Measurements from ENCODE around the gene SERPINA3. TPM values are rescaled to one million over a fixed set of nuclear protein-coding genes. Genes with fewer than 3 reads are reported as not detected.
"Not testable (repeated sequence)": the region's sequence is repeated elsewhere in the genome, so short reads cannot be mapped to it uniquely, and the experiment has no call there.

The SERPINA3 gene
- total RNA-seq, 1 experiment from 2014 or later = not detected

DNA sequence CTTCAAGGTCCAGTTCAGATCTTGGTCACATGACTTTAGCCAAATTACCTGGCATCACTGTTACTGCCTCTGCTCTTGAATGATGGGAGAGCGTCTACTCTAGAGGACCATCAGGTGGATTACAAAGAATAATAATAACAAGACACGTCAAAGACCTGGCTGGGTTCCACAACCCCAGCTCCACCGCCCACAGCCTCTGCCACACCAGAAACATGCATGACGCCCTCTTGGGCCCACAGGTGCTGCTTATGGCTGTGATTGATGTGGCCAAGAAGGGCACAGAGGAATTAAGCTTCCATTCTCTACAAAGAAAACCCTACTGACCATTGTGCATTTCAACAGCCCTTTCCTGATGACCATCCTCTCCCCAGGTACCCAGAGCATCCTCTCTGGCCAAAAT, 18.2 kb downstream of the SERPINA3 start:
- Histone ChIP-seq H3K27me3 (no peaks in the 10 kb centered on the region), H3K27ac (no peak overlapping the region)

DNA sequence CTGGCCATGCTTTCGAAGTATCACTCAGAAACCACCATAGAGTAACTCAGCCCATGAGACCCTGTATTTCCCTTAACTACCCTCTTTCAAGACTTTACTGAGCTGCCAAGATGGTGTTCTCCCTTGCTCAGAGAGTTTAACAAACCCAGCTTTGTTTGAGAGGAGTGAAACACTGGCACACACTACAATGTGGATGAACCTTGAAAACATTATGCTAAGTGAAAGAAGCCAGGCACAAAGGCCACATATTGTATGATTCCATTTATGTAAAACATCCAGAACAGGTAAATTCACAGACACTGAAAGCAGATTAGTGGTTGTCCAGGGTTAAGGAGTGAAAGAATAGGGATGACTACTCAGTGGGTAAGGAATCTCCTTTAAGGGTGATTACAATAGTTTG, 18.9 kb downstream of the SERPINA3 start:
- Histone ChIP-seq H3K4me1 (no peaks in the 10 kb centered on the region), H3K27ac (no peak overlapping the region), H3K9me3 (replicated peaks) (no peaks in the 10 kb centered on the region), H3K4me3 (no peak overlapping the region), H3K27me3 (no peaks in the 10 kb centered on the region), H3K36me3 (no peaks in the 10 kb centered on the region)
- DNase-seq = no peak

More for the DNA sequence above, 18.2 kb downstream of the SERPINA3 start:
- Histone ChIP-seq H3K36me3 (no peaks in the 10 kb centered on the region), H3K4me3 (no peak overlapping the region), H3K4me1 (no peaks in the 10 kb centered on the region), H3K9me3 (replicated peaks) (no peaks in the 10 kb centered on the region)
- no peak for DNase-seq

DNA sequence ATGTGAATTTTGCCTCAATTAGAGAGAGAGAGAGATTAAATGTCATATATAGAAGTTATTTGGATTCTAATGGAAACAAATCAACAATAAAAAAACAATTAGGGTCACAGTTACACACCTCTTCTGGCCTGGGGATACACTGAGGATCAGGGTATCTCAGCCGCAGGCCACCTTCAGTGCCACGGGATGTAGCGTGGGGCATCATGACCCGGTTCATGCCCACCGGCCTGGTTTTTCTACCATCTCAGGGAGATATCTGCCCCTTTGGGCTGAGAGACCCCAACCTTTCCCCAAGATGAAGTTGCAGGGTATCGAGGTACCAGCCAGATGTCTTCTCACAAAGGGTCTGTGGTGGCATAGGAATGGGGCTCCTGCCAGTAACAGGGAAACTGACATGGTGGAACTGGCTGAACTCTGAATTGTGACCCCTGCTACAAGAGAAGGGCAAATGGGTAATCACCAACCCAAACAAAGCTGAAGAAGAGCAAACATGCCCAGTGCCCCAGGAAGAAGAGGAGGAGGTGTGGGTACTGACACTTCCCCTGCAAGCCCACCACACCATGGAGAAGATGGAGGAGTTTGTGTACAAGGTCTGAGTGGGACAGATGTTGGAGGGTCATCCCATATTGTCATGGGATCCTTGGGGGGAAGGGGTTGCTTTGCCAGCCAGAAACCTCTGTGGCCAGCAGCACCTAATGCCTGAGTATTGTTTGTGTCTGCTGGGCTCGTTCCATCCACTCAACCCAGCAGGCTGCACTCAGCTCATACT, 19.5 kb downstream of the SERPINA3 start:
- Histone ChIP-seq H3K4me1 (no peaks in the 10 kb centered on the region), H3K27ac (no peak overlapping the region), H3K9me3 (replicated peaks) (no peaks in the 10 kb centered on the region), H3K27me3 (no peaks in the 10 kb centered on the region), H3K4me3 (no peak overlapping the region), H3K36me3 (no peaks in the 10 kb centered on the region)
- DNase-seq = no peak

DNA sequence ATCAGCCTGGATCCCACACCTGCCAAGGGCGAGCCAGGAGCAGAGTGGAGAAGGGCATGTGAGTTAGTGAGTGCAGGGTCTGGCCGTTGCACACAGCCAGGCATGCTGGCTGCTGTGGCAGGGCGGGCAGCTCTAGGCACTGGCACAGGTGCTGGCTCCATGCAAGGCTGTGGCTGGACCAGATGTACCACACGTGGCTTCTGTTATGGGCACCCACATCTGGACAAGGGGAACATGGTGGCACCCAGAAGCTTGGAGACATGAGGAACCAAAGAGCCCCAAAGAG, 20.1 kb downstream of the SERPINA3 start:
- Histone ChIP-seq H3K9me3 (replicated peaks) (no peaks in the 10 kb centered on the region), H3K27ac (no peak overlapping the region), H3K4me1 (no peaks in the 10 kb centered on the region), H3K36me3 (no peaks in the 10 kb centered on the region), H3K4me3 (no peak overlapping the region), H3K27me3 (no peaks in the 10 kb centered on the region)
- no peak for DNase-seq

DNA sequence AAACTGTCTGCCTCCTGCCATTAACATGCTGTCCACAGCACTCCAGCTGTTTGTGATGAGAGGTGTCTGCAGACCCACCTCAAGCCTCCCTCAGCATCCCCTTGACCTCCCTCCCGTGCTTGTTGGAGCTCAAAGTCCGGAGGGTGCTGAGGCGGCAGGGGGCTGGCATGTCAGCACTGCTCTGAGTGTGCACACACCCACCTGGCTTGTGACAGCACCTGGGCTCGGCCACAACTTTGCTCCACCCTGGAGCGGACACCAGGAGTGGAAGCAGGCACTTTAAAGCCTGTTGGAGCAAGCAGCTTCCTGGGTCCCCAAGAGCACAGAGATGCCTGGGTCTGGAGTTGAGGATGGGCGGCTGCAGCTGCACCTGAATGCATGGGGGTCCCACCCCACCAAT, 20.9 kb downstream of the SERPINA3 start:
- no peaks in the 10 kb centered on the region for H3K4me1 ChIP-seq
- H3K27me3 ChIP-seq = no peaks in the 10 kb centered on the region
- no peaks in the 10 kb centered on the region for H3K9me3 ChIP-seq (replicated peaks)
- DNase-seq = no peak
- no peak overlapping the region for H3K4me3 ChIP-seq
- H3K27ac ChIP-seq = no peak overlapping the region
- no peaks in the 10 kb centered on the region for H3K36me3 ChIP-seq

DNA sequence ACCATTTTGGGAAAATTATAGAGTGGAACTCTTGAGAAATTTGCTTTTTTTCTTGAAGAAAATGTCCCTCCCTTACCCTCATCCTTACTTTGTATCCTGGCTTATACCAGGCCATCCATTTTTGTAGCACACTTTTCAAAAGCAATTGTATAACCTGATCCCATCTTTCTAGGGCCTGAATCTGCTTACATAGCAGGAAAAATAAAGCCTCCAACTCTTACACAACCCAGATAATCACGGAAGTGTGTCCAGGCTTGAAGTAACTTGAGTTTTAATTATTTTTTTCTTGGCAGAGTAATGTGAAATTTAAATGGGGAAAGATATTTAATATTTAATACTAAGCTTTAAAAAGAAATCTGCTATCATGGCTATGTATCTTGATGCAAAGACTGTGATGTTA, 23.0 kb downstream of the SERPINA3 start:
- no peaks in the 10 kb centered on the region for H3K36me3 ChIP-seq
- no peak for DNase-seq
- H3K4me1 ChIP-seq = no peaks in the 10 kb centered on the region
- H3K27me3 ChIP-seq = no peaks in the 10 kb centered on the region
- no peak overlapping the region for H3K27ac ChIP-seq
- no peak overlapping the region for H3K4me3 ChIP-seq
- H3K9me3 ChIP-seq (replicated peaks) = no peaks in the 10 kb centered on the region

DNA sequence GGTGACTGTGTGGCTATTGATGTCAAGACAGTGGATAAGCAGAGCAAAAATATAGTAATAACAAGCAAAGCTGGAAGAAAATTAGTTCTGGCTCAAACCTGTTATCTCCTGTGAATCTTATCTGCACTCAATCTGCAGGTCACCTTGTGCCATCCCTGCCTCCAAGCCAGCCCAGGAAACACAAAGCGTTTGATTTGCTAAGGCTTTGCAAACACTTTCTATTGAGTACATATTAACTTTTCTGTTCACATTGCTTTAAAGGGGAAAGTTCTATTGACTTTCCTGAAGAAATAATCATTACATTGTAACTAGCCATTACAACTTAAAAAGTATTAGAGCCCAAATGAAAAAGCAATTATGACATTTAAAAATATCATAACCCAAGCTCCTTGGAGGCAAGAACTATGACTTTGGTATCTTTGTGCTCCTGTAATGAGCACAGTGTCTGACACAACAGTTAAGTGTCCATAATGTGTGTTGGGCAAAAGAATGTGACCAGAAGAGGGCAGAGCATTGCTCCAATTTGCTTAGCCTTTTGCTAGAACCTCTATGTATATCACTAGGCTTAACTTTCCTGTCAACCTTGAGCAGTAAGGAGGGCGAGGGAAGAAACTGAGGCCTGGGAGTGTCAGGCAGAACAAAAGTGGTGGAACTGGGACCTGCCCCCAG, 24.7 kb downstream of the SERPINA3 start:
- Histone ChIP-seq H3K27me3 (no peaks in the 10 kb centered on the region), H3K27ac (no peak overlapping the region), H3K36me3 (no peaks in the 10 kb centered on the region), H3K4me1 (no peaks in the 10 kb centered on the region), H3K9me3 (replicated peaks) (no peaks in the 10 kb centered on the region), H3K4me3 (no peak overlapping the region)
- DNase-seq = no peak

DNA sequence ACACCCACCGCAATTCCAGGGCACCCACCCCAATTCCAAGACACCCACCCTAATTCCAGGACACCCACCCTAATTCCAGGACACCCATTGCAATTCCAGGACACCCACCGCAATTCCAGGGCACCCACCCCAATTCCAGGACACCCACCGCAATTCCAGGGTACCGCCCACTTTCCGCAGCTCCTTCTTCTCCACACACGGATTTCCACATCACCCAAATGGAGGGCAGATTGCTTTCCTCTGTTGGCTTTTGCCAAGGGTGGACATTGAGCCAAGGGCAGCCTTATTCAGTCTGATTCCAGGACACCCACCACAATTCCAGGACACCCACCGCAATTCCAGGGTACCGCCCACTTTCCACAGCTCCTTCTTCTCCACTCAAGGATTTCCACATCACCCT, 25.6 kb downstream of the SERPINA3 start:
- not testable (repeated sequence) for DNase-seq; H3K4me3 ChIP-seq; H3K27ac ChIP-seq; H3K4me1 ChIP-seq; H3K9me3 ChIP-seq (replicated peaks); H3K27me3 ChIP-seq; H3K36me3 ChIP-seq

DNA sequence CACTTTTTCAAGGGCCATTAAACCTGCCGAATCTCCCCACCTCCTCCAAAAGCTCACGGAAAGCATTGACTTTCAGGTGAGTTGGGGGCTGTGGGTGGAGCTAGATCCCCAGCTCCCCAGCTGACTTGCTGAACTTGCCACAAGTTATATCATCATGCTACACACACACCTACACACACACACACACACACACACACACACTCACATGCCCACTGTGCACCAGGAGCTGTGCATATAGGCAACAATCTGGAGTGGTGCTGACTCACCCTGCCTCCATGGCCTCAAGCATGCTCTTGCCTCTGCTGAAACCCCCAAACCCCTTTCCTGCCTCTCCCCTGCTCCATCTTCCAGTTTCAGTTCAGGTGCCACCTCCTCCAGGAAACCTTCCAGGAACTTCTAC, 26.1 kb downstream of the SERPINA3 start:
- no peak overlapping the region for H3K4me3 ChIP-seq
- no peaks in the 10 kb centered on the region for H3K4me1 ChIP-seq
- no peaks in the 10 kb centered on the region for H3K36me3 ChIP-seq
- H3K27me3 ChIP-seq = no peaks in the 10 kb centered on the region
- DNase-seq = no peak
- H3K27ac ChIP-seq = no peak overlapping the region
- H3K9me3 ChIP-seq (replicated peaks) = no peaks in the 10 kb centered on the region

DNA sequence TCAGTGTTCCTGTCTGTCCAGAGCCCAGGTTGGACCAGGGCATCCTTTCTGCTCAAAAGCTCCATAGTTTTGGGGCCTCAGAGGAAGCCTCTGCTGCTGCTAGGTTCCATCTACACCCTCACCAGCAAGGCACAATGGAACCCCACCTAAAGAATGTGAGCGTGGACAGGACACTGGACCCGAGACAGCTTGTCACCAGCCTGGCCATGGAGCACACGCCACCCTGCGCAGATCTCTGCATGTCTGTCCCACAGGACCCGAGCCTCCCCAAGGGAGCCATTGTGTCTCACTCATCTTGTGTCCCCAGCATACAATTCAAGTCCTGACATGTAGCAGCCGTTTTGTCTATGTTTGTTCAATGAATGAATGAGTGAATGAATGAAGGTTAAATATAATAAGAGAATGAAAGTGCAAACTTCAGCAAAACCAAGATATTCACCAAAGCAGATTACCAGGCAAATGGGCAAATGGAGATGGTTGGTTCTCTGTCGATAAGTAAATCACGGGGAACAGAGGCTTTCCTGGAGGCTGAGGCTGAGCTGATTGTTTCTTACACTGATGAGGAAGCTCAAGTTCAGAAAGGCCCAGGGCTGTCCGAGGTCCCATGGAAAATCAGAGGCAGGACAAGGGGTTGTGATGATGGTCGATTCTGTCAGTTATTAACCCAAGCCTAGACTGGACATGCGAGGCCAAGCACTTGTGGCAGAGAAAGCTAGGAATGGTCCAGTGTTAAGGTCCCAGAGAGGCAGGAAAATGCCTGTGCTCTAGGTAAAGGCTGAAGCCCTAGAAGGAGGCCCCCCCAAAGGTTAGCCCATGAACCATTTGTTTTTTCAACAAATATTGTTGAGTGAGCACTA, 27.0 kb downstream of the SERPINA3 start:
- Histone ChIP-seq H3K27ac (no peak overlapping the region), H3K4me1 (no peaks in the 10 kb centered on the region), H3K36me3 (no peaks in the 10 kb centered on the region), H3K4me3 (no peak overlapping the region), H3K27me3 (no peaks in the 10 kb centered on the region), H3K9me3 (replicated peaks) (no peaks in the 10 kb centered on the region)
- DNase-seq = no peak

DNA sequence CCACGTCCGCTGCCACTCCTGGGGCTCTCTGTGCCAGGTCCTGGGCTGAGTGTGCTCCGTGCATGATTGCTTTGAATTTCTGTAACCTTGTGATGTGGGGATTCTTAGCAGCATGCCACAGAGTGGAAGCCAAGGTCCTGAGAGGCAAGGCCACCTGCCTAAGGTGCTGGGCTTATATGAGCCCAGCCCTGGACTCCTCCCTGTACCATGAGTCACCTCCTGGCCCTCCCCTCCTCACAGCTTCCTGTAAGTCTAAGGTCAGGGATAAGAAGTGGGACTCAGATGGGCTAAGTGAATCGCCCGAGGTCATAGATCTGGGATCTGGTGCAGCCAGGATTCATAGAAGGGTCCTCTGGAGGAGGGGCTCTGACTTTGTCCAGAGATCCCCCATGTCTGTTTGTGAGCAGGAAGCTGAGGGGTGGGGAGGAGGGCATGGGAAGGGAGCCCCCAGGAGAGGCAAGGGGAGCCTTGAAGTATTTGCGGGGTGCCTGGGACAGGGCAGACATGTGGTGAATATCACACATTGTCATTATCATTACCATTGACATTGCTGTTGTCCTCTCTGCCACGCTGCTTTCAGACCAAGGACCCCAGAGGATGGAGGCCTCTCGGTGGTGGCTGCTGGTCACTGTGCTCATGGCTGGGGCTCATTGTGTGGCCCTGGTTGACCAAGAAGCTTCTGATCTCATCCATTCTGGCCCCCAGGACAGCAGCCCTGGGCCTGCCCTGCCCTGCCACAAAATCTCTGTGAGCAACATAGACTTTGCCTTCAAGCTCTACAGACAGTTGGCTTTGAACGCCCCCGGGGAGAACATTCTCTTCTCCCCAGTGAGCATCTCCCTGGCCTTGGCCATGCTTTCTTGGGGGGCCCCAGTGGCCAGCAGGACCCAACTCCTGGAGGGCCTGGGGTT, 28.8 kb downstream of the SERPINA3 start:
- Histone ChIP-seq H3K27me3 (no peaks in the 10 kb centered on the region), H3K4me1 (no peaks in the 10 kb centered on the region)
- no peak for DNase-seq

DNA sequence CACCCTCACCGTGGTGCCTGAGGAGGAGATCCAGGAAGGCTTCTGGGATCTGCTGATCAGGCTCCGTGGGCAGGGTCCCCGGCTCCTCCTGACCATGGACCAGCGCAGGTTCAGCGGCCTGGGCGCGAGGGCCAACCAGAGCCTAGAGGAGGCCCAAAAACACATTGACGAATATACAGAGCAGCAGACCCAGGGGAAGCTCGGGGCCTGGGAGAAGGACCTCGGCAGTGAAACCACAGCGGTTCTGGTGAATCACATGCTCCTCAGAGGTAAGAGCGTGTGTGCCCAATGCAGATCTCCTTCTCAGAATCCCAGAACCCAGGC, 29.4 kb downstream of the SERPINA3 start:
- no peak for DNase-seq
- Histone ChIP-seq H3K27ac (no peak overlapping the region), H3K9me3 (replicated peaks) (no peaks in the 10 kb centered on the region), H3K4me3 (no peak overlapping the region), H3K36me3 (no peaks in the 10 kb centered on the region), H3K27me3 (no peaks in the 10 kb centered on the region), H3K4me1 (no peaks in the 10 kb centered on the region)

More for the DNA sequence above, 28.8 kb downstream of the SERPINA3 start:
- Histone ChIP-seq H3K4me3 (no peak overlapping the region), H3K36me3 (no peaks in the 10 kb centered on the region), H3K9me3 (replicated peaks) (no peaks in the 10 kb centered on the region), H3K27ac (no peak overlapping the region)

DNA sequence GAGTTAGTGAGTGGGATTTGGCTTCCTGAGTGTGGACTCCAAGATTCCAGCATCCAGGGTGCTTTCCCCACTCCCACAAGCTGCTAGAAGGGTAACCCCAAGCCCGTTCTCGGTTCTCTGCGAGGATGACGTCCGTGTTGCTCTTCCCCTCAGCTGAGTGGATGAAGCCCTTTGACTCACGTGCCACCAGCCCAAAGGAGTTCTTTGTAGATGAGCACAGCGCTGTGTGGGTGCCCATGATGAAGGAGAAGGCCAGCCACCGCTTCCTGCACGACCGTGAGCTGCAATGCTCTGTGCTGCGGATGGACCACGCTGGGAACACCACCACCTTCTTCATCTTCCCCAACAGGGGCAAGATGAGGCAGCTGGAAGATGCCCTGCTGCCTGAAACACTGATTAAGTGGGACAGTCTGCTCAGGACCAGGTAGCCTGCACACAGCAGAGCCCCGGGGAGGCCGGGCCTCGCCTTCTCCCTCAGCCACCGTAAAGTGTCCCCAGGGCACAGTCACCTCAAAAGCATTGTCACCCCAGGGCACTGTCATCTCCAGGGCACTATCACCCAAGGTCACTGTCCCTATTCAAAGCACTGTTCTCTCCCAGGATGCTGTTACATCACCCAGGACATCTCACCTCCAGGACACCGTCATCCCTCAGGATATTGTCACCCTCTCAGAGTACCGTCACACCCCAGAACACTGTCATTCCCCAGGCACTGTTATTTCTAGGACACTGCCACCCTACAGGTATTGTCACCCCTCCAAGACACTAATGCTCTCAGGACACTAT, 31.3 kb downstream of the SERPINA3 start:
- no peak overlapping the region for H3K4me3 ChIP-seq
- H3K27ac ChIP-seq = no peak overlapping the region
- no peak for DNase-seq
- no peaks in the 10 kb centered on the region for H3K27me3 ChIP-seq
- no peaks in the 10 kb centered on the region for H3K4me1 ChIP-seq
- no peaks in the 10 kb centered on the region for H3K36me3 ChIP-seq
- no peaks in the 10 kb centered on the region for H3K9me3 ChIP-seq (replicated peaks)

DNA sequence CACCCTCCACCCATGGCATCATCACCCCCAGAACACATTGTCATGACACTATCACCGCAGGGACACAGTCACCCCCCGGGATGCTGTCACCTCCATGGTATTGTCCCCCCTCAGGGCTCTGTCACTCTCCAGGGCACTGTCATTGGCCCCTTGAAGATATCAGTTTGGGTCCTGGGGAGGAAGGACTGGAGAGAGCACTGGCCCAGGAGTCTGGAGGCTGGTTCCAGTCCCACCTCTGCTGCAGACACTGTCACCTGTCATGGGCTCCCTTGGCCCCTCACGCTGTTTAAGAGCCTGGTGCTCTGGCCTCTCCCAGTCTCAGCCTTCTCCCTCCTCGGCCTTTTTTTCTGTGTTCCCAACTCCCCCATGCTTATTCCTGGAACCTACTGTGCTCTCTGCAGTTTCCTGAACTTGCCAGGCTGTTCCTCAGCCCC, 31.9 kb downstream of the SERPINA3 start:
- Histone ChIP-seq H3K36me3 (no peaks in the 10 kb centered on the region), H3K27me3 (no peaks in the 10 kb centered on the region), H3K4me1 (no peaks in the 10 kb centered on the region), H3K9me3 (replicated peaks) (no peaks in the 10 kb centered on the region), H3K27ac (no peak overlapping the region), H3K4me3 (no peak overlapping the region)
- DNase-seq = no peak
